Pancreas (tissue), 10 donors: ENCODE results near the gene RAB5B. TPM values are rescaled to one million over a fixed set of nuclear protein-coding genes. Genes with fewer than 3 reads are reported as not detected.
"Not testable (repeated sequence)": the region's sequence is repeated elsewhere in the genome, so short reads cannot be mapped to it uniquely, and the experiment has no call there.

Experiments used
- ATAC-seq, 4 donors: fragments of 200-7000 bp; cut with Tn5 transposase; one replicate each; pipeline versions ENCODE4 v1.8.0 to v1.9.1; 2020; ENCODE audit warnings: mild to moderate bottlenecking in 4 of 4, moderate library complexity in 4 of 4
- DNase-seq, 6 donors: peaks; one replicate each; pipeline ENCODE4 v3.0.0-alpha.2; 2020
- FAIRE-seq: peaks from 2 replicates; lab custom pipeline; 2012; peaks lifted over from hg19 to GRCh38; lab: Jason Lieb, UNC
- H3K27ac ChIP-seq, 4 donors: fragments of 200-600 bp; sonication (generic); 1 replicate in 3 of 4; 2 replicates in 1 of 4; pipeline versions ENCODE4 v1.5.0 to v1.8.0; 2020
- H3K27me3 ChIP-seq, 4 donors: fragments of 200-600 bp; one replicate each; pipeline ENCODE4 v1.8.0; 2021
- H3K36me3 ChIP-seq, 3 donors: fragments of 200-600 bp; sonication (generic) in 1 of 3; one replicate each; pipeline versions ENCODE4 v1.5.0 to v1.8.0; 2020 to 2021
- H3K4me1 ChIP-seq, 3 donors: fragments of 200-600 bp; one replicate each; pipeline ENCODE4 v1.8.0; 2021
- H3K4me3 ChIP-seq, 4 donors: fragments of 200-600 bp; sonication (generic) in 2 of 4; one replicate each; pipeline versions ENCODE4 v1.5.0 to v1.8.0; 2020 to 2021
- H3K9me3 ChIP-seq, 4 donors: fragments of 200-600 bp; one replicate each; pipeline ENCODE4 v1.8.0; 2021
- WGBS, 2 donors: extraction: QIAGEN DNeasy Blood & Tissue Kit; methylation state at CpG; one replicate each; pipeline ENCODE4 v1.1.7; 2013; 5-methylcytosine and 5-hydroxymethylcytosine counted together
- intact Hi-C, 3 donors: fragments of 100-400 bp; cut with DNase I; formaldehyde crosslinking; loops; one replicate each; pipeline versions ENCODE4 v1.11.1 to v1.14.2; 2022
- polyA plus RNA-seq, 2 donors: library from polyadenylated mRNA; stranded (reverse); fragments of 200-250 nt; gene quantifications; one replicate each; pipeline ENCODE4 v1.2.3, GENCODE V29; 2013
- total RNA-seq, 6 donors: library from RNA; stranded (reverse); fragmentation: NEBNext Ultra II Directional in 4 of 6; extraction: Animal tissue kit (Norgen Biotek cat#: 25700) in 4 of 6; gene quantifications; one replicate each; pipeline versions ENCODE4 v1.2.1 to v1.2.4, GENCODE V29; 2021 to 2023
- TF ChIP-seq, protein P1 (sequence below), 4 donors: fragments of 200-600 bp; sonication (generic) in 3 of 4; IDR thresholded peaks; one replicate each; pipeline versions ENCODE4 v1.5.0 to v1.8.0; 2021; ENCODE audit warnings: antibody characterized with exemption in 4 of 4
- donor health status: healthy with polysubstance abuse.
- donor health status: DM: no; HTN: no; CAD: no; lungs with moderate emphysema.
- donor health status: DM: no; HTN: no; CAD: no.
- donor health status: control.
- donor health status: control.
- donor health status: Bipolar disorder and iron deficiency.
- donor health status: DM: yes; HTN: yes; CAD: no.
- donor health status: DM: no; HTN: no; CAD: no.
- donor health status: DM: no; HTN: no; CAD: no.
- donor health status: DM: yes; HTN: yes; CAD: no.

Gene RAB5B
- total and polyA plus RNA-seq, 8 donors, result 19.8 to 76.8 (median 36.4) TPM

DNA sequence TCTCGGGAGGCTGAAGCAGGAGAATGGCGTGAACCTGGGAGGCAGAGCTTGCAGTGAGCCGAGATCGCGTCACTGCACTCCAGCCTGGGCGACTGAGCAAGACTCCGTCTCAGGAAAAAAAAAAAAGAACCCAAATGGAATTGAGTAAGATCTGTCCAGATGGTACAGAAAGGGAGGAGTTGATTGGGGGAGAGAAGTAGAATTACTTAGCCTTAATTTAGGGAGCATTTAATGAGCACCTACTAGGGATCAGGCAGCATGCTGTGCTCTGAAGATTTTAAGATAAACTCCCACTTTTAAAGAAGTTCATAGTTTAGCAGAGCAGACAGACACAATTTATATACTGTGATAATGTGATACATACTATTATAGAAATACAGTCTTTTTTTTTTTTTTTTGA, 4.5 kb downstream of the RAB5B start:
- Histone ChIP-seq H3K27me3 (no peaks in the 10 kb centered on the region), H3K4me3 (no peak overlapping the region), H3K4me1 (peaks cover 0 to 11% (median 0%) of the 10 kb centered on the region in 3 donors), H3K36me3 (no peaks in the 10 kb centered on the region), H3K9me3 (no peaks in the 10 kb centered on the region), H3K27ac (no peak overlapping the region)
- TF ChIP-seq, protein P1, sequence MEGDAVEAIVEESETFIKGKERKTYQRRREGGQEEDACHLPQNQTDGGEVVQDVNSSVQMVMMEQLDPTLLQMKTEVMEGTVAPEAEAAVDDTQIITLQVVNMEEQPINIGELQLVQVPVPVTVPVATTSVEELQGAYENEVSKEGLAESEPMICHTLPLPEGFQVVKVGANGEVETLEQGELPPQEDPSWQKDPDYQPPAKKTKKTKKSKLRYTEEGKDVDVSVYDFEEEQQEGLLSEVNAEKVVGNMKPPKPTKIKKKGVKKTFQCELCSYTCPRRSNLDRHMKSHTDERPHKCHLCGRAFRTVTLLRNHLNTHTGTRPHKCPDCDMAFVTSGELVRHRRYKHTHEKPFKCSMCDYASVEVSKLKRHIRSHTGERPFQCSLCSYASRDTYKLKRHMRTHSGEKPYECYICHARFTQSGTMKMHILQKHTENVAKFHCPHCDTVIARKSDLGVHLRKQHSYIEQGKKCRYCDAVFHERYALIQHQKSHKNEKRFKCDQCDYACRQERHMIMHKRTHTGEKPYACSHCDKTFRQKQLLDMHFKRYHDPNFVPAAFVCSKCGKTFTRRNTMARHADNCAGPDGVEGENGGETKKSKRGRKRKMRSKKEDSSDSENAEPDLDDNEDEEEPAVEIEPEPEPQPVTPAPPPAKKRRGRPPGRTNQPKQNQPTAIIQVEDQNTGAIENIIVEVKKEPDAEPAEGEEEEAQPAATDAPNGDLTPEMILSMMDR (IDR thresholded peaks at IDR 0.05), result no peak
- no peak for DNase-seq
- intact Hi-C loops, result no loop called here
- FAIRE-seq, result no peak
- 94 to 97% methylated on average over 7 of the region's 7 CpGs for WGBS, 2 donors
- ATAC-seq, result no peak

DNA sequence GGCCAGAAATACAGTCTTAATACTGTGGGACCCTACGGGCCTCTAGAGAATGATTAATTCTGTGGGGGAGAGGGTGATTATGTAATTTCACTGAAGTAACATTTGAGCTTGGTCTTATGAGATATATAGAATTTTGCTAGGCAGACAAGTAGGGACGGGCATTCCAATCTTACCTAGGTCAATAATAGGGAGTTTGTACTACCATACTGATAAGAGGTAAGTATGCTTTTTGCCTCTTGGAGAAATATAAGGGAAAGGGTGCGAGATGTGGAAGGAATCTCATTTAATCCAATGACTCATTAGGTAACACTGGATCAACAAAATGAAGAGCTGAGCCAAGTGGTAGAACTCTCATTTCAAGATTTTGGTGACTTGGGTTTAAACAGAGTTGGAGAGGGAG, 5.2 kb downstream of the RAB5B start:
- Histone ChIP-seq H3K36me3 (peaks cover 0 to 4% (median 0%) of the 10 kb centered on the region in 3 donors), H3K27me3 (no peaks in the 10 kb centered on the region), H3K27ac (no peak overlapping the region), H3K4me3 (no peak overlapping the region), H3K9me3 (no peaks in the 10 kb centered on the region), H3K4me1 (peaks cover 0 to 11% (median 0%) of the 10 kb centered on the region in 3 donors)
- intact Hi-C loops, result no loop called here
- DNase-seq, result no peak
- ATAC-seq, result no peak
- FAIRE-seq, result no peak
- TF ChIP-seq, protein P1 (IDR thresholded peaks at IDR 0.05), result no peak
- 74 to 81% methylated on average over 3 of the region's 3 CpGs for WGBS, 2 donors

DNA sequence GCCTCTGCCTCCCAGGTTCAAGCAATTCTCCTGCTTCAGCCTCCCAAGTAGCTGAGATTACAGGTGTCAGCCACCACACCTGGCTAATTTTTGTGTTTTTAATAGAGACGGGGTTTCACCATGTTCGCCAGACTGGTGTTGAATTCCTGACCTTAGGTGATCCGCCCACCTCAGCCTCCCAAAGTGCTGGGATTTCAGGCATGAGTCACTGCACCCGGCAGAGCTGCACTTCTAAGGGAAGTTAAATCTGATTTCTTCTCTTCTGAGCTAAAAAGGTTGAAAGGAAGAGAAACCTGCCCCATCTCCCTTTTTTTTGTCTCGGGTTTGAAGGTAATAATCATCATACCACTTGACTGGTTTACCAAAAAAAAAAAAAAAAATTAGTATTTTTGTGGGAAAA, 8.0 kb downstream of the RAB5B start:
- peaks cover 0 to 11% (median 3%) of the 10 kb centered on the region in 3 donors for H3K36me3 ChIP-seq
- H3K4me1 ChIP-seq, H3K9me3 ChIP-seq, H3K4me3 ChIP-seq, H3K27ac ChIP-seq, H3K27me3 ChIP-seq, intact Hi-C loops, FAIRE-seq, DNase-seq: not testable (repeated sequence)
- peak in 1 of 4 donors; percentile 42 for ATAC-seq
- WGBS, 2 donors, result 74 to 76% methylated on average over 5 of the region's 5 CpGs

DNA sequence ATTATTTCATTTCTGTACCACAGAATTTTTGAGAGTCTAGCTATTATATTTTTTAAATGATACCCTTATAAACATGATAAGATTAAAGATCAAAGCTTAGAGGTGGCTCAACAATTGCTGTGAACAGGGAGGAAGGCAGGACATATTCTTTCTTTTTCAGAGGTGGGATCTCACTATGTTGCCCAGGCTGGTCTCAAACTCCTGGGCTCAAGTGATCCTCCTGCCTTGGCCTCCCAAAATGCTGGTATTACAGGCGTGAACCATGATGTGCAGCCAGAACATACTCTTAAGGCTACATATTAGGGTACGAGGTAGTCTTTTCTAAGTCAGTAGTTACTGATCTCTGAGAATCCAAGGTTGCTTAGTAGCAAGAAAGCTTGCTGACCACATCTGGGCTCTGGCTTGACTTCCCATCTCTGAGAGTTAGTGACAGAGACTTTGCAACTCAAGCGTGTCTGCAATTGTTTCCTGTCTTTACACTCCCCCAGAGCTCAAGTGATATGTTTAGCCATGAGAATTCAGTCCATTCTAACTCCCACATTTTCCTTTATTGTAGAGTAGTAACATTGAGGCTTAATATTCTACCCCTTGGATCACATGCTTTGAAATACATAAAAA, 8.6 kb downstream of the RAB5B start:
- H3K27me3 ChIP-seq, result no peaks in the 10 kb centered on the region
- TF ChIP-seq, protein P1 (IDR thresholded peaks at IDR 0.05), result no peak
- FAIRE-seq (no peak), ATAC-seq (no peak), DNase-seq (no peak)
- H3K36me3 ChIP-seq, result peaks cover 2 to 16% (median 3%) of the 10 kb centered on the region in 3 donors
- no peak overlapping the region for H3K4me3 ChIP-seq
- no peaks in the 10 kb centered on the region for H3K4me1 ChIP-seq
- no peaks in the 10 kb centered on the region for H3K9me3 ChIP-seq
- WGBS, 2 donors, result 70 to 75% methylated on average over 3 of the region's 3 CpGs
- no peak overlapping the region for H3K27ac ChIP-seq
- intact Hi-C loops, result no loop called here

DNA sequence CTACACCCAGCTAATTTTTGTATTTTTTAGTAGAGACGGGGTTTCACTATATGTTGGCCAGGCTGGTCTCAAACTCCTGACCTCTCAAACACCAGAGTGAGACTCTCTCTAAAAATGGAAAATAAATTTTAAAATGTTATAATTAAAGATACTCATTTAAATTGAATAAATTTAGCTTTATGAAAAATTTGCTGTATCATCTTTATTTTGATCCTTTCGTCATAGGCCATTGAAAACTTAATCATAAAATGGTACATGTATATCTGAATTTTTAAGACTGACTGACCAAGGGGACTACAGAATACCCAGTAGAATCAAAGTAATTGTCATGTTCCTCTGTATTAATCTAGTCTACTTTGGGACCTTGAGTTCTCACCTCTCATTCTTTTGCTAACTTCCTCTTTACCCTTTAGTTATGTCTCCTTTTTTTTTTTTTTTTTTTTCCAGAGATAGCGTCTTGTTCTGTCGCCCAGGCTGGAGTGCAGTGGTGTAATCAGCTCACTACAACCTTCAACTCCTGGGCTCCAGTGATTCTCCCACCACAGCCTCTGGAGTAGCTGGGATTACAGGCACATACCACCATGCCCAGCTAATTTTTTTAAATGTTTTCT, 9.5 kb downstream of the RAB5B start:
- no peaks in the 10 kb centered on the region for H3K27me3 ChIP-seq
- H3K9me3 ChIP-seq, result no peaks in the 10 kb centered on the region
- no peaks in the 10 kb centered on the region for H3K4me1 ChIP-seq
- peaks cover 2 to 17% (median 3%) of the 10 kb centered on the region in 3 donors for H3K36me3 ChIP-seq
- intact Hi-C loops, result no loop called here
- no peak overlapping the region for H3K27ac ChIP-seq
- TF ChIP-seq, protein P1 (IDR thresholded peaks at IDR 0.05), result no peak
- ATAC-seq (no peak), DNase-seq (no peak), FAIRE-seq (no peak)
- H3K4me3 ChIP-seq, result no peak overlapping the region
- 78 to 82% methylated on average over 4 of the region's 4 CpGs for WGBS, 2 donors
